H1 (cell line): ENCODE measurements around the gene CACNA1E. TPM values are rescaled to one million over a fixed set of nuclear protein-coding genes. Genes with fewer than 3 reads are reported as not detected.

ENCODE experiments used
- CTCF ChIA-PET: fragments of 300-600 bp; sonication (Branson Sonifier 250); formaldehyde crosslinking; loops from one replicate; lab custom pipeline; 2021; ENCODE audit not compliant: partially characterized antibody; lab: Charles Lee
- POLR2A ChIA-PET: fragments of 300-600 bp; sonication (Branson Sonifier 250); formaldehyde crosslinking; loops from one replicate; lab custom pipeline; 2021; ENCODE audit warnings: inconsistent platforms; ENCODE audit not compliant: partially characterized antibody; lab: Charles Lee
- DNase-seq, 2 experiments: peaks; one replicate each; pipeline versions ENCODE4 v3.0.0 to v3.0.0-alpha.2; 2010 to 2022; ENCODE audit warnings: low spot score in 2 of 2, low read depth in 1 of 2, mixed read lengths in 1 of 2
- FAIRE-seq: peaks from 2 replicates; lab custom pipeline; 2011; peaks lifted over from hg19 to GRCh38; lab: Jason Lieb, UNC
- H2AFZ ChIP-seq: 2 replicates; pipeline ENCODE4 v1.8.1; 2012; ENCODE audit warnings: low read length, inconsistent platforms
- H2AK5ac ChIP-seq: 2 replicates; pipeline ENCODE4 v1.6.1; 2013; ENCODE audit warnings: low read depth, low read length
- H2BK120ac ChIP-seq: replicated peaks from 2 replicates; pipeline ENCODE3; 2013; ENCODE audit warnings: low read depth, low read length, inconsistent platforms
- H2BK12ac ChIP-seq: 2 replicates; pipeline ENCODE4 v1.6.1; 2013; ENCODE audit warnings: low read depth, low read length
- H2BK15ac ChIP-seq: 2 replicates; pipeline ENCODE4 v1.6.1; 2013; ENCODE audit warnings: low read length
- H2BK20ac ChIP-seq: 2 replicates; pipeline ENCODE4 v1.6.1; 2013; ENCODE audit warnings: low read length
- H2BK5ac ChIP-seq: 2 replicates; pipeline ENCODE4 v1.6.1; 2013; ENCODE audit warnings: low read depth, low read length
- H3K14ac ChIP-seq: 2 replicates; pipeline ENCODE4 v1.6.1; 2013; ENCODE audit warnings: inconsistent platforms; ENCODE audit not compliant: insufficient read length
- H3K18ac ChIP-seq: 2 replicates; pipeline ENCODE4 v1.6.1; 2013; ENCODE audit warnings: low read length; ENCODE audit errors: extremely low read depth
- H3K23ac ChIP-seq: 2 replicates; pipeline ENCODE4 v1.6.1; 2013; ENCODE audit warnings: inconsistent platforms; ENCODE audit not compliant: insufficient read length
- H3K23me2 ChIP-seq: 2 replicates; pipeline ENCODE4 v1.6.1; 2013; ENCODE audit warnings: low read depth, low read length
- H3K27ac ChIP-seq: 2 replicates; pipeline ENCODE4 v1.6.1; 2011; ENCODE audit warnings: low read depth, low read length, inconsistent platforms
- H3K27me3 ChIP-seq, 4 experiments: replicated peaks in 1 of 4; 1 replicate in 1 of 4; 2 replicates in 3 of 4; pipeline versions ENCODE4 v1.6.1 to v1.8.1; 2011 to 2013; ENCODE audit warnings: low read length in 3 of 4, mild to moderate bottlenecking in 3 of 4, inconsistent platforms in 2 of 4, mixed read lengths in 2 of 4, moderate library complexity in 1 of 4; ENCODE audit not compliant: control insufficient read depth in 3 of 4, insufficient read depth in 3 of 4; ENCODE audit errors: extremely low read depth in 1 of 4
- H3K36me3 ChIP-seq, 4 experiments: 2 replicates each; pipeline versions ENCODE4 v1.6.1 to v1.8.1; 2011 to 2013; ENCODE audit warnings: mild to moderate bottlenecking in 4 of 4, low read length in 3 of 4, moderate library complexity in 2 of 4, control low read depth in 1 of 4, inconsistent platforms in 1 of 4; ENCODE audit not compliant: insufficient read depth in 4 of 4, control insufficient read depth in 2 of 4
- H3K4ac ChIP-seq: replicated peaks from 2 replicates; pipeline ENCODE3; 2013; ENCODE audit warnings: low read length, low read depth, mixed read lengths, inconsistent platforms; ENCODE audit not compliant: insufficient read length
- H3K4me1 ChIP-seq, 4 experiments: replicated peaks in 1 of 4; 1 replicate in 1 of 4; 2 replicates in 3 of 4; pipeline versions ENCODE4 v1.6.1 to v1.8.1; 2011 to 2013; ENCODE audit warnings: low read length in 3 of 4, inconsistent platforms in 2 of 4, mixed read lengths in 1 of 4; ENCODE audit not compliant: insufficient read depth in 4 of 4, control insufficient read depth in 3 of 4
- H3K4me2 ChIP-seq, 2 experiments: 2 replicates each; pipeline versions ENCODE4 v1.6.1 to v1.8.1; 2011 to 2013; ENCODE audit warnings: low read depth in 2 of 2, low read length in 2 of 2, control low read depth in 1 of 2, inconsistent platforms in 1 of 2, mild to moderate bottlenecking in 1 of 2; ENCODE audit not compliant: insufficient read depth in 1 of 2
- H3K4me3 ChIP-seq, 4 experiments: fragments of 200-600, 300-600 bp in 1 of 4; sonication (generic), shearing (Covaris generic), sonication (Bioruptor Twin) in 1 of 4; 2 replicates each; pipeline versions ENCODE4 v1.5.1 to v1.8.1; 2011 to 2016; ENCODE audit warnings: low read length in 4 of 4, low read depth in 3 of 4, control low read depth in 2 of 4, inconsistent platforms in 2 of 4, mild to moderate bottlenecking in 2 of 4, mixed read lengths in 1 of 4, moderate library complexity in 1 of 4; ENCODE audit not compliant: insufficient read depth in 2 of 4; ENCODE audit errors: extremely low read depth in 1 of 4
- H3K56ac ChIP-seq: replicated peaks from 2 replicates; pipeline ENCODE3; 2013; ENCODE audit warnings: low read depth, mild to moderate bottlenecking, mixed read lengths, low read length, inconsistent platforms; ENCODE audit not compliant: insufficient read length
- H3K79me1 ChIP-seq: 2 replicates; pipeline ENCODE4 v1.6.1; 2013; ENCODE audit warnings: low read depth, low read length, control low read depth
- H3K79me2 ChIP-seq, 2 experiments: 2 replicates each; pipeline versions ENCODE4 v1.6.1 to v1.8.1; 2012 to 2013; ENCODE audit warnings: low read length in 2 of 2, mild to moderate bottlenecking in 2 of 2, inconsistent platforms in 1 of 2; ENCODE audit not compliant: insufficient read depth in 2 of 2, control insufficient read depth in 1 of 2
- H3K9ac ChIP-seq, 4 experiments: replicated peaks in 1 of 4; 1 replicate in 1 of 4; 2 replicates in 3 of 4; pipeline versions ENCODE4 v1.6.1 to v1.8.1; 2011 to 2013; ENCODE audit warnings: low read depth in 3 of 4, low read length in 3 of 4, control low read depth in 2 of 4, mild to moderate bottlenecking in 2 of 4, moderate library complexity in 2 of 4, inconsistent platforms in 1 of 4; ENCODE audit errors: extremely low read depth in 1 of 4
- H3K9me3 ChIP-seq, 2 experiments: 2 replicates each; pipeline versions ENCODE4 v1.6.1 to v1.8.1; 2012 to 2013; ENCODE audit warnings: mild to moderate bottlenecking in 2 of 2, moderate library complexity in 2 of 2, control low read depth in 1 of 2, inconsistent platforms in 1 of 2, low read depth in 1 of 2, low read length in 1 of 2, mixed read lengths in 1 of 2; ENCODE audit not compliant: insufficient read depth in 2 of 2
- H4K20me1 ChIP-seq, 2 experiments: replicated peaks in 1 of 2; 2 replicates each; pipeline versions ENCODE3 to v1.8.1; 2011 to 2013; ENCODE audit warnings: inconsistent platforms in 2 of 2, low read length in 2 of 2, mild to moderate bottlenecking in 1 of 2; ENCODE audit not compliant: insufficient read depth in 2 of 2, control insufficient read depth in 1 of 2
- H4K5ac ChIP-seq: 2 replicates; pipeline ENCODE4 v1.6.1; 2013; ENCODE audit warnings: low read length, low read depth, mixed read lengths, inconsistent platforms; ENCODE audit not compliant: insufficient read length
- H4K8ac ChIP-seq: 2 replicates; pipeline ENCODE4 v1.8.0; 2013; ENCODE audit warnings: mild to moderate bottlenecking, moderate library complexity, low read length, inconsistent platforms; ENCODE audit not compliant: insufficient read depth; ENCODE audit errors: extremely low read depth
- H4K91ac ChIP-seq: replicated peaks from 2 replicates; pipeline ENCODE3; 2013; ENCODE audit warnings: low read length, mixed read lengths, inconsistent platforms; ENCODE audit not compliant: insufficient read length
- FOSL1 ChIP-seq: IDR thresholded peaks from 2 replicates; pipeline ENCODE4 v1.6.1; 2011; ENCODE audit warnings: mild to moderate bottlenecking, low read depth, low read length, moderate library complexity; ENCODE audit not compliant: insufficient read depth
- GTF2F1 ChIP-seq: IDR thresholded peaks from 2 replicates; pipeline ENCODE4 v1.6.1; 2012; ENCODE audit warnings: low read depth, low read length, improper control_type of control experiment, borderline replicate concordance
- HDAC6 ChIP-seq: IDR thresholded peaks from one replicate; pipeline ENCODE4 v1.7.1; 2012; ENCODE audit warnings: low read depth, mild to moderate bottlenecking, inconsistent platforms, low read length, moderate library complexity
- MAFK ChIP-seq: IDR thresholded peaks from 2 replicates; pipeline ENCODE4 v1.6.1; 2012; ENCODE audit warnings: low read depth, mild to moderate bottlenecking, improper control_type of control experiment, low read length
- SAP30 ChIP-seq: fragments of 300-600 bp; sonication (generic); IDR thresholded peaks from 2 replicates; pipeline ENCODE4 v1.7.1; 2012; ENCODE audit warnings: low read length, moderate library complexity, mild to moderate bottlenecking, inconsistent platforms; ENCODE audit not compliant: insufficient read depth, insufficient replicate concordance
- SIX5 ChIP-seq: IDR thresholded peaks from 2 replicates; pipeline ENCODE4 v1.6.1; 2011; ENCODE audit warnings: mild to moderate bottlenecking, low read depth, low read length
- TAF7 ChIP-seq: optimal IDR thresholded peaks from 2 replicates; pipeline ENCODE3; 2011; ENCODE audit warnings: low read depth, mild to moderate bottlenecking, inconsistent platforms, low read length, moderate library complexity, borderline replicate concordance
- TEAD4 ChIP-seq: IDR thresholded peaks from 2 replicates; pipeline ENCODE4 v1.6.1; 2012; ENCODE audit warnings: low read depth, low read length, inconsistent platforms, mixed read lengths
- WGBS, 2 experiments: shearing (Covaris generic) in 1 of 2; methylation state at CpG; one replicate each; pipeline versions ENCODE4 v1.1.6 to v1.1.7; 2013 to 2015; ENCODE audit warnings: low lambda C conversion rate in 2 of 2, mixed read lengths in 2 of 2, inconsistent platforms in 1 of 2, low coverage in 1 of 2, missing lambda C conversion rate in 1 of 2; ENCODE audit not compliant: insufficient replicate concordance in 2 of 2, insufficient coverage in 1 of 2, insufficient read length in 1 of 2; ENCODE audit errors: extremely low coverage in 1 of 2, missing lambda C conversion rate in 1 of 2; 5-methylcytosine and 5-hydroxymethylcytosine counted together
- polyA plus RNA-seq, 7 experiments: library from polyadenylated mRNA; depleted of rRNA in 3 of 7; stranded (reverse) in 5 of 7; unstranded in 2 of 7; fragments of >200 nt in 5 of 7; fragments of 200-250 nt in 2 of 7; gene quantifications; 1 replicate in 5 of 7; 2 replicates in 1 of 7; 4 replicates in 1 of 7; pipeline versions ENCODE4 v1.2.1 to v1.2.3, GENCODE V29; 2011 to 2013; ENCODE audit warnings: missing spikeins in 2 of 7, mixed read lengths in 2 of 7
- total RNA-seq: library from RNA; stranded (reverse); fragmentation: NEBNext Ultra II Directional; extraction: Animal tissue kit (Norgen Biotek cat#: 25700); gene quantifications from 2 replicates; pipeline ENCODE4 v1.2.1, GENCODE V29; 2021
- TF ChIP-seq, protein P1 (sequence below): IDR thresholded peaks from 2 replicates; pipeline ENCODE4 v1.6.1; 2011; ENCODE audit warnings: low read depth, mild to moderate bottlenecking, low read length; ENCODE audit not compliant: insufficient read depth
- TF ChIP-seq, protein P2 (sequence below), 3 experiments: IDR thresholded peaks; 1 replicate in 2 of 3; 2 replicates in 1 of 3; pipeline versions ENCODE4 v1.5.1 to v1.6.1; 2011; ENCODE audit warnings: low read length in 3 of 3, mild to moderate bottlenecking in 3 of 3, inconsistent platforms in 2 of 3, low read depth in 1 of 3, moderate library complexity in 1 of 3; ENCODE audit not compliant: insufficient read depth in 1 of 3; ENCODE audit errors: control extremely low read depth in 1 of 3

Gene CACNA1E
- total and polyA plus RNA-seq, 2 of the 8 experiments (the other 6 are each of a cell fraction or from before 2014, with no cell fraction given) = 0.98 to 1.3 TPM

DNA sequence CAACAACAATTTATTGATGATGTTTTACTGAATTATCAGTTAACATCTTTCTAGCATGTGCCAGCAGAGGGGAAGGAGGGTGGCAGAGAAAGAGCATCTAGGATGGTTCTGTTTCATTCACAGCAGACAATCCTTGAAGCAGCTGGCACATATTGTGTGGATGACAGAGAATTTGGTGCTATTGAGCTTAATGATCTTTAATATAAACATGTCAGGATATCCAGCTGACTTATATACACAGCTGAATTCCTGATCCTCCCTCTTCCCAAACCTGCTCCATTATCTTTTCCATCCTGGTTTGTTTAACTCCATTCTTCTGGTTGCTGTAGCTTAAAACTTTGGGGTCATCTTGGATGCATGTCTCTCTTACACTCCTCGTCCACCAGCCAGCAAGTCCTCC is 218.6 kb downstream of the CACNA1E start:
- Histone ChIP-seq H3K18ac (no peak overlapping the region), H2AFZ (no peak overlapping the region), H3K23ac (no peak overlapping the region), H3K27ac (no peak overlapping the region), H3K4ac (no peak overlapping the region), H4K91ac (no peak overlapping the region), H3K79me2 (no peaks in the 10 kb centered on the region), H3K56ac (no peak overlapping the region), H3K14ac (no peak overlapping the region), H3K9me3 (no peaks in the 10 kb centered on the region), H4K8ac (no peak overlapping the region), H3K79me1 (no peaks in the 10 kb centered on the region), H2BK12ac (no peak overlapping the region), H4K20me1 (no peaks in the 10 kb centered on the region), H2BK20ac (no peak overlapping the region), H3K4me2 (no peak overlapping the region), H3K4me3 (no peak overlapping the region), H3K23me2 (no peaks in the 10 kb centered on the region; the same call in 1 of the 2 replicates), H2AK5ac (no peak overlapping the region)
- ChIA-PET CTCF (interaction anchor here (0.9 to 2.0 kb wide), 4 partner anchors 218 to 377 kb away, joined by 3 to 13 read pairs (median 4); no protein-coding TSS in a partner anchor), POLR2A (no interaction called here)
- 79% methylated on average over 1 of the region's 1 CpG; no CpG with 5 or more reads in 1 of the 2 experiments for WGBS, 2 experiments
- FAIRE-seq = no peak
- no peak for DNase-seq
- TF ChIP-seq SAP30 = no peak
- TF ChIP-seq, protein P1, sequence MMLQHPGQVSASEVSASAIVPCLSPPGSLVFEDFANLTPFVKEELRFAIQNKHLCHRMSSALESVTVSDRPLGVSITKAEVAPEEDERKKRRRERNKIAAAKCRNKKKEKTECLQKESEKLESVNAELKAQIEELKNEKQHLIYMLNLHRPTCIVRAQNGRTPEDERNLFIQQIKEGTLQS = no peak
- no peak for TF ChIP-seq SIX5
- TF ChIP-seq HDAC6 = no peak
- no peak for TF ChIP-seq GTF2F1
- TF ChIP-seq FOSL1 = no peak
- TF ChIP-seq TAF7 = no peak
- no peak for TF ChIP-seq MAFK
- TF ChIP-seq, protein P2, sequence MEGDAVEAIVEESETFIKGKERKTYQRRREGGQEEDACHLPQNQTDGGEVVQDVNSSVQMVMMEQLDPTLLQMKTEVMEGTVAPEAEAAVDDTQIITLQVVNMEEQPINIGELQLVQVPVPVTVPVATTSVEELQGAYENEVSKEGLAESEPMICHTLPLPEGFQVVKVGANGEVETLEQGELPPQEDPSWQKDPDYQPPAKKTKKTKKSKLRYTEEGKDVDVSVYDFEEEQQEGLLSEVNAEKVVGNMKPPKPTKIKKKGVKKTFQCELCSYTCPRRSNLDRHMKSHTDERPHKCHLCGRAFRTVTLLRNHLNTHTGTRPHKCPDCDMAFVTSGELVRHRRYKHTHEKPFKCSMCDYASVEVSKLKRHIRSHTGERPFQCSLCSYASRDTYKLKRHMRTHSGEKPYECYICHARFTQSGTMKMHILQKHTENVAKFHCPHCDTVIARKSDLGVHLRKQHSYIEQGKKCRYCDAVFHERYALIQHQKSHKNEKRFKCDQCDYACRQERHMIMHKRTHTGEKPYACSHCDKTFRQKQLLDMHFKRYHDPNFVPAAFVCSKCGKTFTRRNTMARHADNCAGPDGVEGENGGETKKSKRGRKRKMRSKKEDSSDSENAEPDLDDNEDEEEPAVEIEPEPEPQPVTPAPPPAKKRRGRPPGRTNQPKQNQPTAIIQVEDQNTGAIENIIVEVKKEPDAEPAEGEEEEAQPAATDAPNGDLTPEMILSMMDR (IDR thresholded peaks at IDR 0.05; ENCODE audit: control extremely low read depth in 1 of 3, insufficient read depth in 1 of 3, low read depth in 1 of 3, low read length in 3 of 3) = no peak
- TF ChIP-seq TEAD4 = no peak
- TF ChIP-seq, all 59 proteins: peak for 0
- Histone ChIP-seq H3K4me1 (no peaks in the 10 kb centered on the region), H2BK5ac (no peak overlapping the region), H3K36me3 (no peaks in the 10 kb centered on the region), H2BK120ac (no peak overlapping the region), H3K9ac (no peak overlapping the region), H3K27me3 (no peaks in the 10 kb centered on the region), H2BK15ac (no peak overlapping the region), H4K5ac (no peak overlapping the region)
